H9 (cell line): ENCODE measurements around the gene CD47. TPM values are rescaled to one million over a fixed set of nuclear protein-coding genes. Genes with fewer than 3 reads are reported as not detected.

Experiments used
- DNase-seq: peaks from one replicate; pipeline ENCODE4 v3.0.0-alpha.2; 2017
- H2AFZ ChIP-seq: one replicate; pipeline ENCODE4 v1.6.1; 2013; ENCODE audit warnings: mild to moderate bottlenecking, low read length, control low read depth, moderate library complexity
- H2AK5ac ChIP-seq: 2 replicates; pipeline ENCODE4 v1.6.1; 2013; ENCODE audit warnings: low read length, control low read depth, mixed read lengths; ENCODE audit not compliant: insufficient read length
- H2BK120ac ChIP-seq: one replicate; pipeline ENCODE4 v1.6.1; 2013; ENCODE audit warnings: low read depth, mild to moderate bottlenecking, low read length, control low read depth, inconsistent platforms; ENCODE audit not compliant: poor library complexity, severe bottlenecking
- H2BK12ac ChIP-seq: 2 replicates; pipeline ENCODE4 v1.6.1; 2013; ENCODE audit warnings: low read length, control low read depth, mixed read lengths, low read depth; ENCODE audit not compliant: insufficient read length
- H2BK15ac ChIP-seq: 2 replicates; pipeline ENCODE4 v1.6.1; 2013; ENCODE audit warnings: low read depth, low read length, control low read depth
- H2BK20ac ChIP-seq: one replicate; pipeline ENCODE4 v1.6.1; 2013; ENCODE audit warnings: low read depth, mild to moderate bottlenecking, low read length, control low read depth, inconsistent platforms; ENCODE audit not compliant: poor library complexity, severe bottlenecking
- H2BK5ac ChIP-seq: 2 replicates; pipeline ENCODE4 v1.6.1; 2013; ENCODE audit warnings: low read length, control low read depth, mixed read lengths; ENCODE audit not compliant: insufficient read length
- H3K14ac ChIP-seq: 2 replicates; pipeline ENCODE4 v1.6.1; 2013; ENCODE audit warnings: low read length, control low read depth; ENCODE audit not compliant: insufficient read depth
- H3K18ac ChIP-seq: 2 replicates; pipeline ENCODE4 v1.6.1; 2013; ENCODE audit warnings: low read depth, mild to moderate bottlenecking, mixed read lengths, low read length, control low read depth; ENCODE audit not compliant: insufficient read length
- H3K23ac ChIP-seq: 2 replicates; pipeline ENCODE4 v1.6.1; 2013; ENCODE audit warnings: low read length, control low read depth, mixed read lengths, low read depth; ENCODE audit not compliant: insufficient read length
- H3K23me2 ChIP-seq: 2 replicates; pipeline ENCODE4 v1.6.1; 2013; ENCODE audit warnings: low read depth, mild to moderate bottlenecking, mixed read lengths, low read length, control low read depth; ENCODE audit not compliant: insufficient read length, poor library complexity, severe bottlenecking
- H3K27ac ChIP-seq: 2 replicates; pipeline ENCODE4 v1.5.1; 2013; ENCODE audit warnings: low read length, control low read depth, mixed read lengths, low read depth; ENCODE audit not compliant: insufficient read length
- H3K27me3 ChIP-seq: 2 replicates; pipeline ENCODE4 v1.6.1; 2013; ENCODE audit warnings: low read length, control low read depth, inconsistent platforms; ENCODE audit not compliant: insufficient read depth
- H3K4ac ChIP-seq: 2 replicates; pipeline ENCODE4 v1.6.1; 2013; ENCODE audit warnings: low read depth, mild to moderate bottlenecking, control low read depth, inconsistent platforms, low read length, moderate library complexity
- H3K4me1 ChIP-seq: 2 replicates; pipeline ENCODE4 v1.6.1; 2013; ENCODE audit warnings: low read length, control low read depth, inconsistent platforms; ENCODE audit not compliant: insufficient read depth
- H3K4me2 ChIP-seq: 2 replicates; pipeline ENCODE4 v1.6.1; 2013; ENCODE audit warnings: low read length, control low read depth, mixed read lengths; ENCODE audit not compliant: insufficient read length, insufficient read depth
- H3K56ac ChIP-seq: 2 replicates; pipeline ENCODE4 v1.6.1; 2013; ENCODE audit warnings: low read depth, mild to moderate bottlenecking, mixed read lengths, low read length, control low read depth; ENCODE audit not compliant: insufficient read length
- H3K79me1 ChIP-seq: 2 replicates; pipeline ENCODE4 v1.6.1; 2013; ENCODE audit warnings: low read depth, mild to moderate bottlenecking, moderate library complexity, low read length, control low read depth, inconsistent platforms; ENCODE audit not compliant: insufficient read depth, poor library complexity, severe bottlenecking
- H3K79me2 ChIP-seq: 2 replicates; pipeline ENCODE4 v1.6.1; 2013; ENCODE audit warnings: low read length, control low read depth, inconsistent platforms; ENCODE audit not compliant: insufficient read depth
- H3K9ac ChIP-seq: 2 replicates; pipeline ENCODE4 v1.6.1; 2013; ENCODE audit warnings: low read length, control low read depth, mixed read lengths; ENCODE audit not compliant: insufficient read length; ENCODE audit errors: extremely low read depth
- H3K9me3 ChIP-seq: one replicate; pipeline ENCODE4 v1.6.1; 2013; ENCODE audit warnings: low read depth, low read length, inconsistent platforms; ENCODE audit not compliant: control insufficient read depth
- H3T11ph ChIP-seq: one replicate; pipeline ENCODE4 v1.6.1; 2013; ENCODE audit warnings: mild to moderate bottlenecking, low read length, control low read depth, inconsistent platforms
- H4K20me1 ChIP-seq: one replicate; pipeline ENCODE4 v1.6.1; 2013; ENCODE audit not compliant: control insufficient read depth, insufficient read length, insufficient read depth
- H4K5ac ChIP-seq: 2 replicates; pipeline ENCODE4 v1.6.1; 2013; ENCODE audit warnings: low read depth, mild to moderate bottlenecking, mixed read lengths, low read length, control low read depth; ENCODE audit not compliant: insufficient read length
- H4K8ac ChIP-seq: replicated peaks from 2 replicates; pipeline ENCODE4 v1.6.1; 2013; ENCODE audit warnings: low read length, control low read depth, mixed read lengths, low read depth; ENCODE audit not compliant: insufficient read length
- H4K91ac ChIP-seq: 2 replicates; pipeline ENCODE4 v1.6.1; 2013; ENCODE audit warnings: low read depth, mild to moderate bottlenecking, moderate library complexity, mixed read lengths, low read length, control low read depth; ENCODE audit not compliant: insufficient read length
- H3K27ac Mint-ChIP-seq, 3 experiments: 2 replicates in 2 of 3; 3 replicates in 1 of 3; pipeline ENCODE4 v1.8.0; 2020 to 2021; ENCODE audit warnings: mixed read lengths in 3 of 3, mild to moderate bottlenecking in 1 of 3, moderate library complexity in 1 of 3
- H3K27me3 Mint-ChIP-seq: 2 replicates; pipeline ENCODE4 v1.8.0; 2021; ENCODE audit warnings: low read depth, mild to moderate bottlenecking, moderate library complexity, mixed read lengths
- H3K36me3 Mint-ChIP-seq, 3 experiments: 2 replicates in 2 of 3; 3 replicates in 1 of 3; pipeline ENCODE4 v1.8.0; 2020 to 2021; ENCODE audit warnings: low read depth in 3 of 3, mixed read lengths in 3 of 3; ENCODE audit not compliant: insufficient read depth in 1 of 3
- H3K4me1 Mint-ChIP-seq, 2 experiments: 2 replicates each; pipeline ENCODE4 v1.8.0; 2020; ENCODE audit warnings: mixed read lengths in 2 of 2
- H3K4me3 Mint-ChIP-seq, 2 experiments: 2 replicates in 1 of 2; 3 replicates in 1 of 2; pipeline ENCODE4 v1.8.0; 2020 to 2021; ENCODE audit warnings: mild to moderate bottlenecking in 2 of 2, mixed read lengths in 2 of 2, moderate library complexity in 1 of 2
- H3K9me3 Mint-ChIP-seq, 2 experiments: 2 replicates in 1 of 2; 3 replicates in 1 of 2; pipeline ENCODE4 v1.8.0; 2020; ENCODE audit warnings: mild to moderate bottlenecking in 2 of 2, mixed read lengths in 2 of 2, moderate library complexity in 1 of 2
- WGBS: extraction: QIAGEN DNeasy Blood & Tissue Kit; methylation state at CpG from one replicate; pipeline ENCODE4 v1.1.7; 2013; ENCODE audit warnings: missing lambda C conversion rate, low lambda C conversion rate, mixed read lengths; ENCODE audit not compliant: insufficient read length; ENCODE audit errors: extremely low coverage; 5-methylcytosine and 5-hydroxymethylcytosine counted together
- total RNA-seq: library from RNA; stranded (reverse); gene quantifications from 2 replicates; pipeline ENCODE4 v1.2.1, GENCODE V29; 2021
- TF ChIP-seq, protein P1 (sequence below): fragments of 200-600 bp; sonication (generic); conservative IDR thresholded peaks from 3 replicates; pipeline ENCODE4 v1.8.0; 2021; ENCODE audit warnings: antibody characterized with exemption, mild to moderate bottlenecking

Gene CD47
- total RNA-seq, 1 experiment from 2014 or later, result 15.4 TPM

DNA sequence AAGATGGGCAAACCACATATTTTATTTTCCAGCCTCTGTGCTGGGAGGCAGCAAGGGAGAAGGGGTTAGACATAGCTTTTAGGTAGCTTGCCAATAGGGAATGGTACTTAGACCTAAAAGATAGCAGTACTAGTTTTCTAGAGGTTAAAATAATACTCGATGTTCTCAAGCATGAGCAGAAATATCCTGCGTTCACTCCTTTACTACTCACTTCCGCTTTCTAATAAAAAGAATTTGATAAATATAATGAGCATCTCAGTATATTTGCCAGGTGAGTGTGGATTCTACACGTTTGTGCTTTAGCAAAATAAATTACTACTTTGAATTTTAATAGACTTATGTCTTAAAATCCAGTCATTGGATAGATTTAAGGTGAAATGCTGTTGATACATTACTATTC, 39.4 kb upstream of the CD47 start:
- Histone ChIP-seq H3K27ac (no peak overlapping the region), H4K5ac (no peak overlapping the region), H2AK5ac (no peak overlapping the region), H4K20me1 (no peaks in the 10 kb centered on the region), H3K56ac (no peak overlapping the region), H4K91ac (no peak overlapping the region), H4K8ac (no peak overlapping the region), H2BK12ac (no peak overlapping the region), H3K79me1 (no peaks in the 10 kb centered on the region), H3K27me3 (no peaks in the 10 kb centered on the region), H3K4me1 (no peaks in the 10 kb centered on the region), H3K4ac (no peak overlapping the region), H3K79me2 (no peaks in the 10 kb centered on the region), H3K9ac (no peak overlapping the region), H3K18ac (no peak overlapping the region), H3K23me2 (no peaks in the 10 kb centered on the region), H3K14ac (no peak overlapping the region), H2BK5ac (no peak overlapping the region), H2BK20ac (no peak overlapping the region), H2BK15ac (no peak overlapping the region), H3K4me2 (no peak overlapping the region), H2AFZ (no peak overlapping the region), H3K23ac (no peak overlapping the region), H3T11ph (no peak overlapping the region), H3K9me3 (no peaks in the 10 kb centered on the region), H2BK120ac (no peak overlapping the region)
- TF ChIP-seq, protein P1, sequence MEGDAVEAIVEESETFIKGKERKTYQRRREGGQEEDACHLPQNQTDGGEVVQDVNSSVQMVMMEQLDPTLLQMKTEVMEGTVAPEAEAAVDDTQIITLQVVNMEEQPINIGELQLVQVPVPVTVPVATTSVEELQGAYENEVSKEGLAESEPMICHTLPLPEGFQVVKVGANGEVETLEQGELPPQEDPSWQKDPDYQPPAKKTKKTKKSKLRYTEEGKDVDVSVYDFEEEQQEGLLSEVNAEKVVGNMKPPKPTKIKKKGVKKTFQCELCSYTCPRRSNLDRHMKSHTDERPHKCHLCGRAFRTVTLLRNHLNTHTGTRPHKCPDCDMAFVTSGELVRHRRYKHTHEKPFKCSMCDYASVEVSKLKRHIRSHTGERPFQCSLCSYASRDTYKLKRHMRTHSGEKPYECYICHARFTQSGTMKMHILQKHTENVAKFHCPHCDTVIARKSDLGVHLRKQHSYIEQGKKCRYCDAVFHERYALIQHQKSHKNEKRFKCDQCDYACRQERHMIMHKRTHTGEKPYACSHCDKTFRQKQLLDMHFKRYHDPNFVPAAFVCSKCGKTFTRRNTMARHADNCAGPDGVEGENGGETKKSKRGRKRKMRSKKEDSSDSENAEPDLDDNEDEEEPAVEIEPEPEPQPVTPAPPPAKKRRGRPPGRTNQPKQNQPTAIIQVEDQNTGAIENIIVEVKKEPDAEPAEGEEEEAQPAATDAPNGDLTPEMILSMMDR, result no peak
- Mint-ChIP-seq H3K9me3 (no peaks in the 10 kb centered on the region; a peak in 1 of 5 replicates), H3K4me3 (no peak overlapping the region), H3K36me3 (no peaks in the 10 kb centered on the region), H3K4me1 (no peaks in the 10 kb centered on the region), H3K27ac (no peak overlapping the region), H3K27me3 (no peaks in the 10 kb centered on the region)
- no CpG with 5 or more reads among the region's 4 CpGs for WGBS
- no peak for DNase-seq
